Middle frontal gyrus (tissue), 1 donor: Measurements from ENCODE around the gene CPPED1.

Experiments
- DNase-seq: peaks from one replicate; pipeline ENCODE4 v3.0.0-alpha.2; 2015; ENCODE audit warnings: low spot score; ENCODE audit errors: extremely low spot score

The CPPED1 gene

DNA sequence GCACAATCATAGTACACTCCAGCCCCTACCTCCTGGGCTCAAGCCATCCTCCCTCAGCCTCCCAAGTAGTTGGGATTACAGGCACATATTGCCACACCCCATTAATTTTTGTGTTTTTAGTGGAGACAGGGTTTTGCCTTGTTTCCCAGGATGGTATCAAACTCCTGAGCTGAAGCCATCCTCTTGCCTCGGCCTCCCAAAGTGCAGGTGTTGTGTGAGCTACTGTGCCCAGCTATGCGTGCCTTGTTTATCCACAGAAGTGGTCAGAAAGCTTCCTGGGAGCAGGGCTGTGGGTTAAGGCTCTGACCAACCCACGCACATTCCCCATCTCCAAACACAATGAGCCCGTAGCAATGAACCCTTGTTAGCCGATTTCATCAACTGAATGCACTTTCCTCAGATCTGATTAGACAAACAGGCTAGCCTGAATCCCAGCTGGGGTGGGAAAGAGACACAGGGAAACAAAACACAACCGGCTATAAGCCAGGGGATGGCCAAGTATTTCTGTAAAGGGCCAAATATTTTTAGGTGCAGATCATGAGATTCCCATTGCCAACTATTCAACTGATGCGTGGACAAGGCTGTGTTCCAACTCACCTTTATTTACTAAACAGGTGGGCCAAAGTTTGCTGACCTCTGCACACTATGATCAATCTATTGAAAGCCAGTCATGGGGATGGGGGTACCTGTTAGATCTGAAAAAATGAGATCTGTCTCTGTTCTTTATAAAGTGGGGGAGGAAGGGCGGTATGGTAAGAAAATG is 193.6 kb downstream of the CPPED1 start:
- DNase-seq = no peak
